WI38 (cell line): Measurements from ENCODE around the gene APLN.

Experiments
- H3K4me3 ChIP-seq: 2 replicates; pipeline ENCODE4 v1.5.1; 2011; ENCODE audit warnings: low read depth, mild to moderate bottlenecking, control low read depth, low read length
- TF ChIP-seq, protein P1 (sequence below): IDR thresholded peaks from 2 replicates; pipeline ENCODE4 v1.5.1; 2012; ENCODE audit warnings: low read depth, mild to moderate bottlenecking, control low read depth, low read length

The APLN gene

DNA sequence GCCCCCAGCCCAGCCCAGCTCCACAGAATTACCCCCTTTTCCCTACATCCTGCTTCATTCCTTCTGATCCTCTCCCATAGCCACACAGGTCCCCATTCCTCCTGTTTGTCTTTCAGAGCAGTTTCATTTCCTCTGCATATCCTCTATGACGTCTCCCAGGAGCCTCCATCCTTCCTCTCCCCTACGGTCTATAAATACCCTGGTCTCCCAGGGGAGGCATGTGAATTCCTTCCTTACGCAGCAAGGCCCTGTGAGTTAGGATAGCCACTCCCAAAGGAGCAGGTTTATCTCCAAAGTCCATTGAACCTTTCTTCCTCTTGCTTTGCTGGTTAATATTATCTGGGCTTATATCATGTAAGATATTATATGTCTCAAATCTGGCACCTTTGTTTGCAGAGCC, 8.4 kb upstream of the APLN start:
- H3K4me3 ChIP-seq, result no peak overlapping the region
- TF ChIP-seq, protein P1, sequence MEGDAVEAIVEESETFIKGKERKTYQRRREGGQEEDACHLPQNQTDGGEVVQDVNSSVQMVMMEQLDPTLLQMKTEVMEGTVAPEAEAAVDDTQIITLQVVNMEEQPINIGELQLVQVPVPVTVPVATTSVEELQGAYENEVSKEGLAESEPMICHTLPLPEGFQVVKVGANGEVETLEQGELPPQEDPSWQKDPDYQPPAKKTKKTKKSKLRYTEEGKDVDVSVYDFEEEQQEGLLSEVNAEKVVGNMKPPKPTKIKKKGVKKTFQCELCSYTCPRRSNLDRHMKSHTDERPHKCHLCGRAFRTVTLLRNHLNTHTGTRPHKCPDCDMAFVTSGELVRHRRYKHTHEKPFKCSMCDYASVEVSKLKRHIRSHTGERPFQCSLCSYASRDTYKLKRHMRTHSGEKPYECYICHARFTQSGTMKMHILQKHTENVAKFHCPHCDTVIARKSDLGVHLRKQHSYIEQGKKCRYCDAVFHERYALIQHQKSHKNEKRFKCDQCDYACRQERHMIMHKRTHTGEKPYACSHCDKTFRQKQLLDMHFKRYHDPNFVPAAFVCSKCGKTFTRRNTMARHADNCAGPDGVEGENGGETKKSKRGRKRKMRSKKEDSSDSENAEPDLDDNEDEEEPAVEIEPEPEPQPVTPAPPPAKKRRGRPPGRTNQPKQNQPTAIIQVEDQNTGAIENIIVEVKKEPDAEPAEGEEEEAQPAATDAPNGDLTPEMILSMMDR, result no peak

DNA sequence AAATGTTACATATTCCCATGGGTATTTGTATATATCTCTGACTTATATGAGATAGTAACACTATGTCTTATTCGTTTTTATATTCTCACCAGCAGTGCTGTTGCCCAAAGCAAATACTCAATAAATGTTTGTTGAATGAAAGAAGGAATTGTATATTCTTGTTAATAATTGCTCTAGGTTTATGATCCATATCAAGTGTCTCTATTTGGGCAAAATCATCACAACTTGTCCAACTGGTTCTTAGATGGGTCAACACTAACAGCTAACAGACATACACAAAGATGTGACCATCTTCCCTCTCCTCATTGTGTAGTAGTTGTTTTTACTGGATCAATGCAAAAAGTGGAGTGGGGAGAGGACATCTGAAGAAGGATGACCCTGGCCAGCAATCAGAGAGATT, 6.6 kb upstream of the APLN start:
- TF ChIP-seq, protein P1, result no peak
- no peak overlapping the region for H3K4me3 ChIP-seq

DNA sequence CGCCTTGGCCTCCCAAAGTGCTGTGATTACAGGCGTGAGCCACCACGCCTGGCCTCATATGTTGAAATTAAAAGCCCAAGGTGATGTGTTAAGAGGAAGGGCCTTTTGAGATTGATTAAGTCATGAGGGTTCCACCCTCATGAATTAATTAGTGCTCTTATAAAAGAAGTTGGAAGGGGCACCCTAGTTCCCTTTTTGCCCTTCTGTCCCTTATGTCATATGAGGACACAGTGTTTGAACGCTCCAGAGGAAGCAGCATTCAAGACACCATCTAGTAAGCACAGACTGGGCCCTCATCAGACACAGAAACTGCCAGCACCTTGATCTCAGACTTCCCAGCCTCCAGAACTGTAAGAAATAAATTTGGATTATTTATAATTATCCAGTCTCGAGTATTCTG, 5.1 kb upstream of the APLN start:
- TF ChIP-seq, protein P1, result no peak
- no peak overlapping the region for H3K4me3 ChIP-seq

DNA sequence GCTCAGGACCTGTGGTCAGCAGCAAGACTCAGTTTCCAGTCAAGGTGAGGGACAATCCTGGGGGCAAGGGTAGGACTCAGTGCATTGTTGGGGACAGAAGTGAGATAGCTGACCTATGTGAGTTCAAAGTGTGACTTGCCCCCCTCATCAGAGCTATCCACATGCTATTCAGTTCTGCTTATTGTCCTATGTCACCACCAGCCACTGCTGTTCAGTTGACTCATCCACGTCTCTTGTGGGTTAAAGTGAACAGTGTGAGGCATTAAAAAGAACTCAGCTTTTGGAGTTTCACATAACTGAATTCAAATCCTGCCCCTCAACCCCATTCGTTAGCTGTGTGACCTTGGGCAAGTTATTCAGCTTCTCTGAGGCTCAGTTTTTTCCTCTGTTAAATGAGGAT, 4.4 kb upstream of the APLN start:
- TF ChIP-seq, protein P1, result no peak
- H3K4me3 ChIP-seq, result no peak overlapping the region

DNA sequence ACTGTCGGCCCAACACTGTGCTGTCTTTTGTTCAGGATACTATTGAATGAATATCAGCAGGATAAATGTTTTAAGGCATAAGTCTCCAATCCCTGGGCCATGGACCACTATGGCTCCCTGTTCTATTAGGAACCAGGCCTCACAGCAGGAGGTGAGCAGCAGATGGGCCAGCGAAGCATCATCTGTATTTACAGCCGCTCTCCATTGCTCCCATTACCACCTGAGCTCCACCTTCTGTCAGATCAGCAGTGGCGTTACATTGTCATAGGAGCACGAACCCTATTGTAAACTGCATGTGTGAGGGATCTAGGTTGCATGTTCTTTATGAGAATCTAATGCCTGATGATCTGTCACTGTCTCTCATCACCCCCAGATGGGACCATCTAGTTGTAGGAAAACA, 3.7 kb upstream of the APLN start:
- no peak overlapping the region for H3K4me3 ChIP-seq
- TF ChIP-seq, protein P1, result no peak

DNA sequence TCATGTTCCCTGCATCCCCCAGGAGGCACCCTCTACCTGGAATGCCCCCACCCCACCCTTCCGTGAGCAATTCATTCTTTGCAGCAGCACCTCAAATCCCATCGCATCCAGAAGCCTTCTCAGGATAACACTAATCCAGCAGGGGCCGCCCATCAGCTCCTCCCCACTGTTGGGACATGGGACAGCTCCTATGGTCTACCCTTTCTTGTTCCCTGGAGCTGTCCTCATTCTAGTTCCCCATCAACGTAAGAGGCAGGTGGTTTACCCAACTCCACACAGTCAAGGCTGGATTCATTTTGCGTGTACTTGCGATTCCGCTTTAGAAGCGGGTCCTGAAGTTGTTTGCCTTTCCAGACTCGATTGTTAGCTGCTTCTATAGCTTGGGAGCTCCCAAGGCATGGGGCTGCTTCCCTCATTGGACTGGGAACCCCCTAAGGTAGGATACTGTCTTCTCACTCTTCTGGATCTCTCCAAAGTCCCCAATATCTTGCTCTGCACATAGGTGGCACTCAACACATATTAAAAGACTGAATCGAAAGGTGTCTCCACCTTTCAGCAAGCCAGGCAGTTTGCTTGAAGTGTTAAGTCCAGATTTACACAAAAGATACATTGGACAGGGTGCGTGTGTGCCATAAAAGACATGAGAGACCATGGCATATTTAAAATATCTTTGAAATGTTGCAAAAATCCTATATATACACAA, 942 bp upstream of the APLN start:
- TF ChIP-seq, protein P1, result no peak
- no peak overlapping the region for H3K4me3 ChIP-seq

DNA sequence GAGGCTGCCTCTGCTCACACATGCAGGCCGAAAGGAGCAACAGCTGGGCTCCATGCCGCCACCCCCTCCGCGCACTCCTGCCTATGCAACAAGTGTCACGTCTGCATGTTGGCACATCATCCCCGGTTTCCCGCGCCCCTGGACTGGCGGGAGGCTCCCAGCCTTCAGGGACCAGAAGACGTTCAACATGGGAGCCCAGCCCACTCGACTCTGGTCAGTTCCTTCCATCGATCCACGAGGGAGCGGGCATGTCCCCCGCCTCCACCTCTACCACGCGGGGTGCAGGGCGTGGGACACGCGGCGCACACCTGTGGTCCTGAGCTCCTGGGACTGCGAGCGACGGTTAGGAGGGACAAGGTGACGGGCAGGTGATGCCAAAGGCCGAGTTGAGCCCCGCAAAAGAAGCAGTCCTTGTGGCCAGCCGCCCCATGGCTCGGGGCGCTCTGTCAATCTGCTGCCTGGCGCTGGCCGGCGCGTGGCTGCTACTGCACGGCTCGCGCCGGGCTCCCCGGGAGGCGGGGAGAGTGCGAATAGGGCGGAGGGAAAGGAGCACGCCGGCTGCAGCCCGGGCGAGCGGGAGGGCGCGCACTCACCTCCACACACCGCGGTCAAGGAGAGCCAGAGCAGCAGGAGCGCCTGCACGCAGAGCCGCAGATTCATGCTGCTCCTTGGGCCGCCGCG, 645 bp downstream of the APLN start:
- H3K4me3 ChIP-seq, result peak overlapping the region; percentile 58
- TF ChIP-seq, protein P1, result no peak
